Measurements from ENCODE around the gene HCN2. TPM values are rescaled to one million over a fixed set of nuclear protein-coding genes. Genes with fewer than 3 reads are reported as not detected.

HCN2 gene
- total and polyA plus RNA-seq, 8 donors: 0.06 to 0.50 (median 0.17) TPM

- H3K27me3 ChIP-seq: no peaks in the 10 kb centered on the region
- no peak overlapping the region for H3K4me3 ChIP-seq
- no peak for TF ChIP-seq CTCF (IDR thresholded peaks at IDR 0.05)
- peaks cover 0 to 95% of the 10 kb centered on the region in 2 donors for H3K36me3 ChIP-seq
- H3K9me3 ChIP-seq: no peaks in the 10 kb centered on the region
- H3K4me1 ChIP-seq: no peaks in the 10 kb centered on the region
- H3K27ac ChIP-seq: no peak overlapping the region
- DNase-seq: no peak
- intact Hi-C loops (cut with DNase I): no loop called here
- no peak for ATAC-seq
These were observed 58.0 kb downstream of the HCN2 start for GRCh38 chr19:647566-648284.

GRCh38 chr19:648305-648704 is 58.6 kb downstream of the HCN2 start:
- peaks cover 0 to 98% of the 10 kb centered on the region in 2 donors for H3K36me3 ChIP-seq
- H3K27me3 ChIP-seq: no peaks in the 10 kb centered on the region
- no peak for ATAC-seq
- intact Hi-C loops (cut with DNase I): no loop called here
- no peak for DNase-seq
- no peak for TF ChIP-seq CTCF (IDR thresholded peaks at IDR 0.05)
- H3K27ac ChIP-seq: no peak overlapping the region
- no peaks in the 10 kb centered on the region for H3K9me3 ChIP-seq
- no peak overlapping the region for H3K4me3 ChIP-seq
- no peaks in the 10 kb centered on the region for H3K4me1 ChIP-seq

- Histone ChIP-seq H3K4me3 (no peak overlapping the region), H3K4me1 (no peaks in the 10 kb centered on the region), H3K27ac (no peak overlapping the region), H3K9me3 (no peaks in the 10 kb centered on the region), H3K27me3 (no peaks in the 10 kb centered on the region), H3K36me3 (peaks cover 0 to 100% of the 10 kb centered on the region in 2 donors)
- TF ChIP-seq CTCF (IDR thresholded peaks at IDR 0.05): no peak
- ATAC-seq (no peak), DNase-seq (no peak)
- intact Hi-C loops (cut with DNase I): no loop called here
These were observed 59.5 kb downstream of the HCN2 start for GRCh38 chr19:648904-649801.

- no peak overlapping the region for H3K4me3 ChIP-seq
- no peak for DNase-seq
- intact Hi-C loops (cut with DNase I): no loop called here
These were observed 60.4 kb downstream of the HCN2 start for GRCh38 chr19:650121-650520.

More at GRCh38 chr19:650121-650520, 60.4 kb downstream of the HCN2 start:
- no peak overlapping the region for H3K27ac ChIP-seq
- no peaks in the 10 kb centered on the region for H3K27me3 ChIP-seq
- peaks cover 0 to 98% of the 10 kb centered on the region in 2 donors for H3K36me3 ChIP-seq
- TF ChIP-seq CTCF (IDR thresholded peaks at IDR 0.05): no peak
- no peaks in the 10 kb centered on the region for H3K9me3 ChIP-seq
- ATAC-seq: no peak
- H3K4me1 ChIP-seq: no peaks in the 10 kb centered on the region

Measured in left lung (tissue), 10 donors.